Activated T-helper 1 cell treated with Interleukin-2 at 50 U/mL for 16 hours (primary cell): Measurements from ENCODE around the gene SCCPDH.
"Not testable (repeated sequence)": the region's sequence is repeated elsewhere in the genome, so short reads cannot be mapped to it uniquely, and the experiment has no call there.

Source experiments
- DNase-seq: peaks from one replicate; pipeline ENCODE4 v3.0.0-alpha.2; 2020; ENCODE audit warnings: low read depth

Gene SCCPDH

GRCh38 chr1:246708166-246708565, 16.0 kb upstream of the SCCPDH start:
- DNase-seq = no peak

- no peak for DNase-seq
Observed at GRCh38 chr1:246709196-246709595, 15.0 kb upstream of the SCCPDH start.

GRCh38 chr1:246709835-246710234, 14.4 kb upstream of the SCCPDH start:
- no peak for DNase-seq

GRCh38 chr1:246711548-246712003, 12.6 kb upstream of the SCCPDH start:
- DNase-seq = no peak

GRCh38 chr1:246712428-246712827, 11.8 kb upstream of the SCCPDH start:
- not testable (repeated sequence) for DNase-seq

GRCh38 chr1:246719361-246719760, 4.8 kb upstream of the SCCPDH start:
- DNase-seq = not testable (repeated sequence)

GRCh38 chr1:246720814-246721213, 3.4 kb upstream of the SCCPDH start:
- DNase-seq = not testable (repeated sequence)

- DNase-seq = no peak
Observed at GRCh38 chr1:246722720-246723119, 1.5 kb upstream of the SCCPDH start.

- no peak for DNase-seq
Observed at GRCh38 chr1:246724731-246725095, 504 bp downstream of the SCCPDH start.

GRCh38 chr1:246725191-246725590, 982 bp downstream of the SCCPDH start:
- no peak for DNase-seq

GRCh38 chr1:246726255-246726679, 2.1 kb downstream of the SCCPDH start:
- DNase-seq = no peak

- no peak for DNase-seq
Observed at GRCh38 chr1:246726881-246727280, 2.7 kb downstream of the SCCPDH start.

- DNase-seq = no peak
Observed at GRCh38 chr1:246727594-246727993, 3.4 kb downstream of the SCCPDH start.

GRCh38 chr1:246728311-246728710, 4.1 kb downstream of the SCCPDH start:
- DNase-seq = no peak

GRCh38 chr1:246729040-246729439, 4.8 kb downstream of the SCCPDH start:
- DNase-seq = not testable (repeated sequence)

GRCh38 chr1:246730839-246731238, 6.6 kb downstream of the SCCPDH start:
- no peak for DNase-seq

GRCh38 chr1:246731873-246732272, 7.7 kb downstream of the SCCPDH start:
- not testable (repeated sequence) for DNase-seq

- DNase-seq = no peak
Observed at GRCh38 chr1:246733704-246734103, 9.5 kb downstream of the SCCPDH start.

- no peak for DNase-seq
Observed at GRCh38 chr1:246734866-246735265, 10.7 kb downstream of the SCCPDH start.

- DNase-seq = no peak
Observed at GRCh38 chr1:246735735-246736134, 11.5 kb downstream of the SCCPDH start.

GRCh38 chr1:246742396-246742795, 18.2 kb downstream of the SCCPDH start:
- DNase-seq = no peak

GRCh38 chr1:246746155-246746554, 21.9 kb downstream of the SCCPDH start:
- DNase-seq = not testable (repeated sequence)

GRCh38 chr1:246748006-246748405, 23.8 kb downstream of the SCCPDH start:
- no peak for DNase-seq

GRCh38 chr1:246748867-246749266, 24.7 kb downstream of the SCCPDH start:
- DNase-seq = no peak

GRCh38 chr1:246750752-246751151, 26.5 kb downstream of the SCCPDH start:
- no peak for DNase-seq
